ENCODE results near the gene DHRS13.

The DHRS13 gene

DNA sequence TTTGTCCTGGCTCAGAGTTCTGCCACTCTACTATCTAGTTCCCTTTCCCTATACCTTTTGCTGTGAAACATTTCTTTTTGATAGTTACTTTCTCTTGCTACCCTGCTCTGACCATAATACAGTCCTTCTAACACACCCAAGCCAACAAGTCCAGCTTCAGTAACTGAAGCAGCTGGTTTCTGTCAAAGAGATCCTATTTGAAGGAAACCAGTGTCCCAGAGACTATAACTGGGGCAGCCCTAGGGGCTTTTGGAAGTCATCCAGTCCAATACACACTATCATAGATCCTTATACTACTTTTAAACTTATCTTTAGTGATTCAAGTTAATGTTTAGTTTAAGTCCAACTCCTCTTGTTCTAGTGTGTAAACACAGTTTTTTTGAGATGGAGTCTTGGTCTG lies 17.3 kb upstream of the DHRS13 start:
- H3K4me3 ChIP-seq (ENCODE audit: low read depth, low read length) = no peak overlapping the region
- no peak for DNase-seq (ENCODE audit: low read depth)
- TF ChIP-seq, protein P1, sequence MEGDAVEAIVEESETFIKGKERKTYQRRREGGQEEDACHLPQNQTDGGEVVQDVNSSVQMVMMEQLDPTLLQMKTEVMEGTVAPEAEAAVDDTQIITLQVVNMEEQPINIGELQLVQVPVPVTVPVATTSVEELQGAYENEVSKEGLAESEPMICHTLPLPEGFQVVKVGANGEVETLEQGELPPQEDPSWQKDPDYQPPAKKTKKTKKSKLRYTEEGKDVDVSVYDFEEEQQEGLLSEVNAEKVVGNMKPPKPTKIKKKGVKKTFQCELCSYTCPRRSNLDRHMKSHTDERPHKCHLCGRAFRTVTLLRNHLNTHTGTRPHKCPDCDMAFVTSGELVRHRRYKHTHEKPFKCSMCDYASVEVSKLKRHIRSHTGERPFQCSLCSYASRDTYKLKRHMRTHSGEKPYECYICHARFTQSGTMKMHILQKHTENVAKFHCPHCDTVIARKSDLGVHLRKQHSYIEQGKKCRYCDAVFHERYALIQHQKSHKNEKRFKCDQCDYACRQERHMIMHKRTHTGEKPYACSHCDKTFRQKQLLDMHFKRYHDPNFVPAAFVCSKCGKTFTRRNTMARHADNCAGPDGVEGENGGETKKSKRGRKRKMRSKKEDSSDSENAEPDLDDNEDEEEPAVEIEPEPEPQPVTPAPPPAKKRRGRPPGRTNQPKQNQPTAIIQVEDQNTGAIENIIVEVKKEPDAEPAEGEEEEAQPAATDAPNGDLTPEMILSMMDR (IDR thresholded peaks at IDR 0.05; ENCODE audit: insufficient read depth, low read depth, low read length, missing control alignments) = no peak

- no peak overlapping the region for H3K4me3 ChIP-seq (ENCODE audit: low read depth, low read length)
- TF ChIP-seq, protein P1 (IDR thresholded peaks at IDR 0.05; ENCODE audit: insufficient read depth, low read depth, low read length, missing control alignments) = no peak
- DNase-seq (ENCODE audit: low read depth) = no peak
These were observed 15.4 kb upstream of the DHRS13 start for GRCh38 chr17:28918295-28918694.

DNA sequence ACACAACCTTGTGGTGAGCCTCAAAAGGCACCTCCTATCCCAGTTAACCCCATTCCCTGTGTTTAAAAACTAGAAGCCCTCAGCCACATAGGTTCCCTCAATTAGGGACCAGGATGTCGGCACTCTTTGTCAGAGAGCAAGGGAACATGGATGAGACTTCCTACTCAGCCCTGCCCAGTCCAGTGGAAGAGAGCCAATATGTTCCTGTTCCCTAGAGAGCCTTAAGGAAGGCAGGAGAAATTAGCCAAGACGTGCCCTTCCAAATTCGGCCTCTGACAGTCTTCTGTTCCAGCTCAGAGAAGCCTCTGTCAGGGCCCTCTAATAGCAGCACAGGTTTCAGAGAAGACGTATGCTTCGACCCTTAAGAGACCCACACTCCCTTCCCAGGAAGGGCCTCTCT lies 14.6 kb upstream of the DHRS13 start:
- DNase-seq (ENCODE audit: low read depth) = no peak
- TF ChIP-seq, protein P1 (IDR thresholded peaks at IDR 0.05; ENCODE audit: insufficient read depth, low read depth, low read length, missing control alignments) = no peak
- H3K4me3 ChIP-seq (ENCODE audit: low read depth, low read length) = no peak overlapping the region

- TF ChIP-seq, protein P1 (IDR thresholded peaks at IDR 0.05; ENCODE audit: insufficient read depth, low read depth, low read length, missing control alignments) = no peak
- H3K4me3 ChIP-seq (ENCODE audit: low read depth, low read length) = no peak overlapping the region
- no peak for DNase-seq (ENCODE audit: low read depth)
These were observed 14.2 kb upstream of the DHRS13 start for GRCh38 chr17:28917029-28917428.

DNA sequence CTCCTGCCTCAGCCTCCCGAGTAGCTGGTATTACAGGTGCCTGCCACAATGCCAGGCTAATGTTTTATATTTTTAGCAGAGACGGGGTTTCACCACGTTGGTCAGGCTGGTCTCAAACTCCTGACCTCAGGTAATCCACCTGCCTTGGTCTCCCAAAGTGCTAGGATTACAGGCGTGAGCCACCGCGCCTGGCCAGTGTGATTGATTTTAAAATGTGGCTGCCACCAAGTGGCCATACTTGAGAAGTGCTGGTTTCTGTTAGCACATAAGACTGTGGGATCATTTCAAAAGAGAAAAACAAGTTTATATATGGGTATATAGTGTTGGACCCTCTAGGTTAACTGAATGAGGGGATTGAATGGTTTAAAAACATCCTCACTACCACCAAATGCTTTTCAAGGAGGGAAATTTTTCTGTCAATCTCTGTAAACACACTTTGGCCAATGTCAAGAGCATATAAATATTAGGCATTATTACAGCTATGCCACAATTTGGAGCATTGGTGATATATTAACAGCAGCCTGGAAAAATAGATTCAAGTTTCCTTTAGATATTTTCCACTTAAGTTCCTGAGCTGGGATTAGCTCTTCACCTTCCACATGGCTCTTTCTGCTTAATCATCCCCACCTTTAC lies 13.5 kb upstream of the DHRS13 start:
- no peak overlapping the region for H3K4me3 ChIP-seq (ENCODE audit: low read depth, low read length)
- TF ChIP-seq, protein P1 (IDR thresholded peaks at IDR 0.05; ENCODE audit: insufficient read depth, low read depth, low read length, missing control alignments) = peak; percentile 58
- DNase-seq (ENCODE audit: low read depth) = peak; percentile 64

- TF ChIP-seq, protein P1 (IDR thresholded peaks at IDR 0.05; ENCODE audit: insufficient read depth, low read depth, low read length, missing control alignments) = no peak
- no peak overlapping the region for H3K4me3 ChIP-seq (ENCODE audit: low read depth, low read length)
- DNase-seq (ENCODE audit: low read depth) = no peak
These were observed 10.1 kb upstream of the DHRS13 start for GRCh38 chr17:28912938-28913333.
